ENCODE measurements around the gene LRRK2. TPM values are rescaled to one million over a fixed set of nuclear protein-coding genes. Genes with fewer than 3 reads are reported as not detected.

Gene LRRK2
- total and polyA plus RNA-seq, 10 of the 15 experiments (the other 5 are each of a cell fraction or from before 2014, with no cell fraction given) = 0.80 to 32.6 (median 1.4) TPM

GRCh38 chr12:40376533-40377267 is 151.9 kb downstream of the LRRK2 start:
- RAD21 ChIA-PET (ENCODE audit: unreplicated experiment) = interaction anchor here (0.9 to 1.5 kb wide), 3 partner anchors 38 to 52 kb away, joined by 3 to 4 read pairs (median 3); no protein-coding TSS in a partner anchor
- in situ Hi-C loops (cut with MboI) = no loop called here
- CTCF ChIA-PET = interaction anchor here (0.6 to 3.2 kb wide), 14 partner anchors 11 to 843 kb away, joined by 3 to 20 read pairs (median 3); no protein-coding TSS in a partner anchor
- intact Hi-C loops (cut with micrococcal nuclease; ENCODE audit: unreplicated experiment) = loop anchor here (5.0 kb wide), 1 partner anchor 224 kb away; no protein-coding TSS in a partner anchor
- ATAC-seq (peak; percentile 50), FAIRE-seq (no peak), DNase-seq (ENCODE audit: low read depth, low spot score) (no peak)
- WGBS (ENCODE audit: insufficient coverage, insufficient replicate concordance, low lambda C conversion rate, missing lambda C conversion rate) = 8% methylated on average over 5 of the region's 5 CpGs
- no peaks in the 10 kb centered on the region for H3K79me2 ChIP-seq (ENCODE audit: control insufficient read depth, insufficient read depth, low read length)
- H3K9me3 ChIP-seq (replicated peaks; ENCODE audit: control insufficient read depth, insufficient read depth, low read length) = no peaks in the 10 kb centered on the region
- no peaks in the 10 kb centered on the region for H4K20me1 ChIP-seq (ENCODE audit: control insufficient read depth, insufficient read depth)
- SMC1A ChIA-PET (ENCODE audit: uncharacterized antibody, unreplicated experiment) = interaction anchor here (0.8 to 1.6 kb wide), 10 partner anchors 9 to 366 kb away, joined by 3 to 8 read pairs (median 4); no protein-coding TSS in a partner anchor
- H3K4me1 ChIP-seq (ENCODE audit: control insufficient read depth, insufficient read depth, low read length) = no peaks in the 10 kb centered on the region
- no peak overlapping the region for H3K4me3 ChIP-seq
- BruUV-seq (replicated peaks) = no TSS peak
- no peak overlapping the region for H2AFZ ChIP-seq (ENCODE audit: control insufficient read depth, low read depth, low read length)
- no peaks in the 10 kb centered on the region for H3K27me3 ChIP-seq (replicated peaks in 1 of 2; ENCODE audit: control insufficient read depth in 2 of 2, insufficient read depth in 2 of 2, low read length in 1 of 2)
- H3K9ac ChIP-seq (ENCODE audit: control insufficient read depth, insufficient read depth, low read length) = no peak overlapping the region
- H3K4me2 ChIP-seq (ENCODE audit: control insufficient read depth, insufficient read depth) = no peak overlapping the region
- POLR2A ChIA-PET = no interaction called here
- no peak overlapping the region for H3K27ac ChIP-seq (ENCODE audit: control insufficient read depth, insufficient read depth)
- TF ChIP-seq SP1 (IDR thresholded peaks at IDR 0.05; ENCODE audit: low read depth, low read length) (no peak), PAX8 (IDR thresholded peaks at IDR 0.05) (no peak), TCF3 (IDR thresholded peaks at IDR 0.05; ENCODE audit: borderline replicate concordance, insufficient read depth, low read depth, low read length) (no peak), MTA3 (IDR thresholded peaks at IDR 0.05; ENCODE audit: borderline replicate concordance, low read length) (no peak), BCL3 (IDR thresholded peaks at IDR 0.05; ENCODE audit: borderline replicate concordance, insufficient read depth, low read depth, low read length, poor library complexity, severe bottlenecking) (no peak), PML (IDR thresholded peaks at IDR 0.05; ENCODE audit: low read length) (no peak), HDAC6 (IDR thresholded peaks at IDR 0.05; ENCODE audit: unreplicated experiment) (no peak), ZNF384 (IDR thresholded peaks at IDR 0.05; ENCODE audit: borderline replicate concordance, low read depth, low read length) (no peak), GABPA (IDR thresholded peaks at IDR 0.05; ENCODE audit: low read depth) (no peak), IRF3 (IDR thresholded peaks at IDR 0.05) (no peak), EGR1 (IDR thresholded peaks at IDR 0.05; ENCODE audit: borderline replicate concordance in 1 of 2, low read depth in 2 of 2, low read length in 2 of 2) (no peak), NR2F1 (conservative IDR thresholded peaks at IDR 0.05) (no peak), CREM (IDR thresholded peaks at IDR 0.05; ENCODE audit: low read depth) (no peak), POU2F2 (IDR thresholded peaks at IDR 0.05; ENCODE audit: borderline replicate concordance, low read depth, low read length) (no peak), TBL1XR1 (IDR thresholded peaks at IDR 0.05; ENCODE audit: low read depth, low read length) (no peak), RFX5 (IDR thresholded peaks at IDR 0.05; ENCODE audit: low read depth, low read length) (no peak), CEBPB (IDR thresholded peaks at IDR 0.05; ENCODE audit: borderline replicate concordance in 1 of 2, low read depth in 2 of 2, low read length in 2 of 2) (no peak), SREBF1 (IDR thresholded peaks at IDR 0.05; ENCODE audit: low read length) (no peak)
- H3K36me3 ChIP-seq (ENCODE audit: control insufficient read depth in 2 of 2, insufficient read depth in 2 of 2, low read length in 1 of 2) = no peaks in the 10 kb centered on the region
